ENCODE data around the gene CCDC91. TPM values are rescaled to one million over a fixed set of nuclear protein-coding genes. Genes with fewer than 3 reads are reported as not detected.

The CCDC91 gene, protein sequence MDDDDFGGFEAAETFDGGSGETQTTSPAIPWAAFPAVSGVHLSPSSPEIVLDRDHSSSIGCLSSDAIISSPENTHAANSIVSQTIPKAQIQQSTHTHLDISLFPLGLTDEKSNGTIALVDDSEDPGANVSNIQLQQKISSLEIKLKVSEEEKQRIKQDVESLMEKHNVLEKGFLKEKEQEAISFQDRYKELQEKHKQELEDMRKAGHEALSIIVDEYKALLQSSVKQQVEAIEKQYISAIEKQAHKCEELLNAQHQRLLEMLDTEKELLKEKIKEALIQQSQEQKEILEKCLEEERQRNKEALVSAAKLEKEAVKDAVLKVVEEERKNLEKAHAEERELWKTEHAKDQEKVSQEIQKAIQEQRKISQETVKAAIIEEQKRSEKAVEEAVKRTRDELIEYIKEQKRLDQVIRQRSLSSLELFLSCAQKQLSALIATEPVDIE
- 10 to 100 TPM; 29.7 to 30.4 TPM for total RNA-seq

DNA sequence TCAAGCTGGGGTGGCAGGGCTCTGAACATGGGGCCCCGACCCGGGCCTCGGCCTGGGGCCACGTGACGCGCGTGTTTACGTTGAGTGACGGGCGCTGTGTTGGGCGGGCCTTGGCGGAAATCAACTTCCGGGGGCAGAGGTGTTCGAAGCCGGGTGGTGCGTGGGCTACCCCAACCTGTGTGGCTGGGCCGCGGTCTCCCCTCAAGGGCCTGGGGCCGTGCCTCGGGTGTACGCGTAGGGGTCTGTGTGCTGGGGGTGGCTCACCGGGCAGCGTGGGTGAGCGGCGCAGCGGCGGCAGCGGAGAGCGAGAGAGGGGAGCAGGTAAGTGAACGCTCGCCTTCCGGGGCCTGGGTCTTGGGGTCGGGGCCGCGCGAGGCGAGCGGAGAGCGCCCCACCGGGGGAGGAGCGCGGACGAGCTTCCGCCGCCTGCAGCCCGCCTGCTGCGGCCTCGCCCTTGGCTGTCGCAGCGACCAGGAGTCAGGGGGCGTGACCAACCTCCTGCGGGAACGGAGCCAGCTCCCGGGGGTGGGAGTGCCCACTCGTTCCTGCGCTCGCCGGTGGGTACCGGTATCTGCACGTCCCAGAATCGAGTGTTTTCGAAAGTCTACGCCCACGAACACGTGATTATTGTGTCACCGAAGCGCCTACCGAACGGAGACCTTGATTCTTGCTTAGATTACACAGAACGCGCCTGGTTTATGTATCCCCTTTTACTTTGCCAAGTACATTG lies at the start of gene CCDC91:
Gene CCDC91, plus strand, starts transcription at position 136 of the 730 bp plus-strand sequence. CDS start 66,760 bp downstream, outside the sequence.

Other genes starting within 250 kb of the CCDC91 start
- not detected for gene PTHLH, start 217.7 kb upstream of the CCDC91 start, total RNA-seq